Prostate gland (tissue), 2 donors: Measurements from ENCODE around the gene SLC6A20.

Experiments
- POLR2A ChIP-seq: fragments of 450-650 bp; IDR thresholded peaks from one replicate; pipeline ENCODE4 v1.6.1; 2016; ENCODE audit warnings: antibody characterized with exemption, mild to moderate bottlenecking
- POLR2AphosphoS5 ChIP-seq: sonication (generic); formaldehyde crosslinking; IDR thresholded peaks from one replicate; pipeline ENCODE4 v1.6.1; 2017; ENCODE audit warnings: antibody characterized with exemption
- TF ChIP-seq, protein P1 (sequence below), 4 experiments: fragments of 200-600 bp in 2 of 4; fragments of 450-650 bp in 2 of 4; sonication (generic) in 2 of 4; IDR thresholded peaks; 1 replicate in 3 of 4; 2 replicates in 1 of 4; pipeline ENCODE4 v1.5.1; 2016 to 2019; ENCODE audit warnings: antibody characterized with exemption in 4 of 4, mild to moderate bottlenecking in 2 of 4, moderate library complexity in 2 of 4

- TF ChIP-seq POLR2A = no peak
- TF ChIP-seq, protein P1, sequence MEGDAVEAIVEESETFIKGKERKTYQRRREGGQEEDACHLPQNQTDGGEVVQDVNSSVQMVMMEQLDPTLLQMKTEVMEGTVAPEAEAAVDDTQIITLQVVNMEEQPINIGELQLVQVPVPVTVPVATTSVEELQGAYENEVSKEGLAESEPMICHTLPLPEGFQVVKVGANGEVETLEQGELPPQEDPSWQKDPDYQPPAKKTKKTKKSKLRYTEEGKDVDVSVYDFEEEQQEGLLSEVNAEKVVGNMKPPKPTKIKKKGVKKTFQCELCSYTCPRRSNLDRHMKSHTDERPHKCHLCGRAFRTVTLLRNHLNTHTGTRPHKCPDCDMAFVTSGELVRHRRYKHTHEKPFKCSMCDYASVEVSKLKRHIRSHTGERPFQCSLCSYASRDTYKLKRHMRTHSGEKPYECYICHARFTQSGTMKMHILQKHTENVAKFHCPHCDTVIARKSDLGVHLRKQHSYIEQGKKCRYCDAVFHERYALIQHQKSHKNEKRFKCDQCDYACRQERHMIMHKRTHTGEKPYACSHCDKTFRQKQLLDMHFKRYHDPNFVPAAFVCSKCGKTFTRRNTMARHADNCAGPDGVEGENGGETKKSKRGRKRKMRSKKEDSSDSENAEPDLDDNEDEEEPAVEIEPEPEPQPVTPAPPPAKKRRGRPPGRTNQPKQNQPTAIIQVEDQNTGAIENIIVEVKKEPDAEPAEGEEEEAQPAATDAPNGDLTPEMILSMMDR (IDR thresholded peaks at IDR 0.05) = no peak
- TF ChIP-seq POLR2AphosphoS5 = no peak
Observed at GRCh38 chr3:45741742-45742460, 54.4 kb downstream of the SLC6A20 start.
